COLO668 (cell line): ENCODE results near the gene CTCFL.

Source experiments
- DNase-seq: peaks from one replicate; lab custom pipeline; 2025; ENCODE audit not compliant: unreplicated experiment; lab: John Stamatoyannopoulos, UW

CTCFL gene

DNA sequence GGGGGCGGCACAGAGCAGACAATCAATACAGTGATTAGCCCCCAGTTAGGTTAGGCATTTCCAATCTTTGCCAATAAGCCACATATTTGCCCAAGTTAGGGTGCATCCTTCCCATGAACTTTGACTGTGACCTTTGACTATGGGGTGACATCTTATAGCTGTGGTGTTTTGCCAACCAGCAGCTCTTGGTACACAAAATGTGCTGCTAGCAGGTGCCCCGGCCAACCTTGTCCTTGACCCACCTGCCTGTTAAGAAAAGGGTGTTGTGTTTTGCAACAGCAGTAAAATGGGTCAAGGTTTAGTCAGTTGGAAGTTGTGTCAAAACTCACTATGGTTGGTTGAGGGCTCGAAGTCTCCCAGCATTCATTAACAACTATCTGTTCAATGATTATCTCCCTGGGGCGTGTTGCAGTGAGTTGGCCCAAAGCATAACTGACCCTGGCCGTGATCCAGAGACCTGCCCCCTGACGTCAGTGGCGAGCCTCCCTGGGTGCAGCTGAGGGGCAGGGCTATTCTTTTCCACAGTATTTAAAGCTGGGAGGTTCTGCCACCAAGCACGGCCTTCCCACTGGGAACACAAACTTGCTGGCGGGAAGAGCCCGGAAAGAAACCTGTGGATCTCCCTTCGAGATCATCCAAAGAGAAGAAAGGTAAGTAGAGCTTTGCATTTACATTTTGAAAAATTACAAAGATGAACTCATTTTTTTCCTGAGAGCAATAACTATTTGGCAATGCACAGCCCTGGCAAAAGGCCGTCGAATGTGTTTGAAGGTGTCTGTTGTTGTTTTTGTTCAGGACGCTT, 35.8 kb upstream of the CTCFL start, which contains the start of gene PCK1:
PCK1 (plus strand) TSS at position 557 of the 802 bp plus-strand sequence. CDS start 302 bp downstream, outside the sequence.
- DNase-seq: no peak

- no peak for DNase-seq
Measured at GRCh38 chr20:57559658-57560553, 35.0 kb upstream of the CTCFL start.

- DNase-seq: no peak
Measured at GRCh38 chr20:57559289-57559634, 34.3 kb upstream of the CTCFL start.

DNA sequence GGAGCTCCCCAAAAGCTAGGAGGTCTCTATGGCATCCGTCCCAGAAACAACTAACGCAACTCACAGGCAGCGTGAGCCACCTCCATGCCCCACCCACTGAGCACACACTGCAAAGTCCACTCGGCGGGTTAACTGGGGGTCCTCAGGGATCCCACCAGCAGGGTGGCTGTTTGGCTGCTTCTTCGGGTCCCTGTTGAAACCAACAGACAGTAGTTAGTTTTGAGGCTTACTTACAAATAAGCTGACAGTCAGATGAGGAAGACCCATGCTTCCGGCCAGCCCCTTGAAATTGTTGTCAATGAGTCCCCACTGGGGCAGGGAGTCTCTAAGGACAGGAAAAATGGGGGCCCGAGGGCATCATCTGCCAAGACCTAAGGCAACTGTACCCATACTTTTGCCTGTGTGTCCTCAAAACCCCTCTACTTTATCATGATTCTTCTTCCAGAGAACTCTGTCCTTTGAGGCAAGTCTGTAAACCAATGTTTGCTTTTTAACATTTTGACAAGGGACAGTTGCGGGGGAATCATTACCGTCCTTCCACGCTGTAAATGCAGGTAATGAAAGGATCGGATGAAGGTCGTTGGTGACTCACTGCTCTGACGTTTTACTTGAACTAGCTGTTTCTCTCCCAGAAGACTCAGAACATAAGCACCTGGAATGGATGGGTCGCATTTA, 33.8 kb upstream of the CTCFL start:
- no peak for DNase-seq

- DNase-seq: no peak
Measured at GRCh38 chr20:57557926-57558613, 33.1 kb upstream of the CTCFL start.

DNA sequence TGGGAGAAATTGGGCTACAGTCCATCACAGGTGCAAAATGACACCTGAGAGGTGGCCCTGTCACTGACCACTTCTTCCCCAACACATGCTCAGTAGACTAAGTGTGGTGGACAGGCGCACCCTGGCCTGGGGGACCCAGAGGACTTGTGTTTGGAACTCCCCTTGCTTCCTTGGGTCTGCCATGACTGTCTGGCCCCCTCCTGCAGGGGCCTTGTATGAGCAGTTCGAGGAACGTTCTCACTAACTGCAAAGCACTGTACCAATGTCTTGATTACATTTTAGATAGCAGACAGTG, 32.0 kb upstream of the CTCFL start:
- DNase-seq: no peak

DNA sequence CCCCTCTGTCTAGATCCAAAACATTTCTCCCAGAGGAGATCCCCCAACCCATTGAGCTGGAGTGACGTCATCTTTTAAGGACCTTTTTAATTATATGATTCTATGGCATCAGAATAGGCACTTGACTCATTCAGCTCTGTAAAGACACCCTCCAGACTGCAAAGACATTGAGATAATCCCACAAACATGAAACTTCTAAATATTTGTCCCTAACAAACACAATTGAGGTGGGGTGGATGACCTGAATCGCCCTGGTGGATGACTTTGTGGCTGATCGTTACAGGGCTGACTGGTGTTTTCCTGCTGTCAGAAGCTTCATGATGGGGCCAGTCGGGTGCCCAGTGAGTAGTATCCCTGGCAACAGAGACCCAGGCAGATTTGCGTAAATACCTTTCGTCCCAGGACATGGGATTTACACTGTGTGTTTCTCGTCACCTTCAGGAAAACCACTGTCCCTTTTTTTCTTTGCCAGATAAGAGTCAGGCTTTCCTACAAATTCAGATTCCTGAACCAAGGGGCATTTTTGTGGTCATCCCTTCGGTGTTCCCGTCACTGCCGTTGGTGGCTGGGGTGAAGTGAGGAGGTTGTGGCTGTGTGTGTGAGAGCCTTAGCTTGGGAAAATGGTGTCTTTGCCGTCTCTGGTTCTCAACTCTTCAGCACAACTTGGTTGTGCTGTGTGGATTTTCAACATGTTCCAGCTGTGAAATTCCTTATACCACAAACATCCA, 30.7 kb upstream of the CTCFL start:
- no peak for DNase-seq

DNA sequence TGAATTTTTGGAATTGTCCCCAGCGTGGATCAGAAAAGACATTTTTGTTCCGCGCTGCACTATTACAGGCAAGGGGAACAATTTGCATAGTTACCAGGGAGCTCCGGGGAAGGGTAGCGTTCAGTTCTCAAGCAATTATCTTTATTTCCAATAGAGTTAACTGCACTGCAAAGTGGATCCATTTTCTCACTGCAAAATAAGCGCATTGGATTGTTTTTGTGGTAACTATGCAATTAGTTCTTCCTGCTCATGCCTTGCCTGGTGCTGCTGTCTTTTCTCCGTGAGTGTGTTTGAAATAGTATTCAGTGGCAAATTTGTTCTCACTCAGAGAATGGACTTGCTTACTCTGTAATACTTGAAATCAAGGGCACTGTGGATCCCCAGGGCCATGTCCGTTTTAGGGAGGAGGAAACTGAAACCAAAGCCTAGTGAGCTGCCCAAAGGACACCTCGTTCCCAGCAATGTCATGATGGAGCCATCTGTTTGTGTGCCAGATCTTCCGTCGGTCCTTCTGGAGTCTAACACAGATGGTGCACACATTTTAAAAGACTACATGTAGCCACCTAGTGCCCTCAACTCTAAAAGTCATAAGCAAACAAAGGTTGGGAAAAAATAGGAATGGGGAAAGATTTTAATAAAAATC, 28.6 kb upstream of the CTCFL start:
- DNase-seq: no peak

GRCh38 chr20:57552471-57552870, 27.5 kb upstream of the CTCFL start:
- DNase-seq: no peak

DNA sequence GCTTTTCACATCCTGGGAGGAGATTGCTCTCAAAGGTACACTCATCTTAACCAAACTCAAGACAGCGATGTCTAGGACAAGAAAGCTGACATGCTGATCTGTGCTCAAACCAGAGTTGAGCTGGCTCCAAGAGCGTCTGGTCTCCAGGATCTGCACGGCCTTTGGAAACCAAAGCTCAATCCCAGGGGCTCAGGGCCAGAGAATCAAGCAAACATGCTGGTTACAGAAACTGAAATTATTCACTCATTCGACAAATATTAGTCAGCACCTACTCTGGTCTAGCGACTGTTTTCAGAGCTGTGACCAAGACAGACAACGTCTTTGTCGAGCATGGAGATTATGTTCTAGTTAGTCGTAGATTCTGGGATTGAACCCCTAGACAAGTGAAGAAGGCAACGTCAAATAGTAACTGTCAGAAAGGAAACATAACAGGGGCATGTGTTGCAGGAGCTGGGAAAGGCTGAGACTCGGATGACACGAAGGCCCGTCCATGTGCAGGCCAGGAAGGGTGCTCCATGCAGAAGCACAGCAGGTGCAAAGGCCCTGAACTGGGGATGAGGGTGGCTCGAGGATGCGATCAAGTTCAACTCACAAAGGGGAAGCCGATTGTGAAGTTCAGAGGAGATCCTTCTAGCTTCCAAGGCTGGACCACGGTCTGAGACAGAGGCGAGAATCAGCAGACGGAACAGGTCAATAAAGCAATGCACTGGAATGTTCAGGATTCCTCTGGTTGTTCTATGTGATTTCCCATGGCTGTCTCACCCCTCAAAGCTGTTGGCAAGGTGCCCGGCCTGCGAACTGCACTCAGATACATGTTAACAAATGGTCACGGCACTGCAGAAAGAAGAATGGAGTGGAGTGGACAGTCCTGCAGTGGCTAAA, 23.5 kb upstream of the CTCFL start:
- DNase-seq: peak; percentile 19

DNA sequence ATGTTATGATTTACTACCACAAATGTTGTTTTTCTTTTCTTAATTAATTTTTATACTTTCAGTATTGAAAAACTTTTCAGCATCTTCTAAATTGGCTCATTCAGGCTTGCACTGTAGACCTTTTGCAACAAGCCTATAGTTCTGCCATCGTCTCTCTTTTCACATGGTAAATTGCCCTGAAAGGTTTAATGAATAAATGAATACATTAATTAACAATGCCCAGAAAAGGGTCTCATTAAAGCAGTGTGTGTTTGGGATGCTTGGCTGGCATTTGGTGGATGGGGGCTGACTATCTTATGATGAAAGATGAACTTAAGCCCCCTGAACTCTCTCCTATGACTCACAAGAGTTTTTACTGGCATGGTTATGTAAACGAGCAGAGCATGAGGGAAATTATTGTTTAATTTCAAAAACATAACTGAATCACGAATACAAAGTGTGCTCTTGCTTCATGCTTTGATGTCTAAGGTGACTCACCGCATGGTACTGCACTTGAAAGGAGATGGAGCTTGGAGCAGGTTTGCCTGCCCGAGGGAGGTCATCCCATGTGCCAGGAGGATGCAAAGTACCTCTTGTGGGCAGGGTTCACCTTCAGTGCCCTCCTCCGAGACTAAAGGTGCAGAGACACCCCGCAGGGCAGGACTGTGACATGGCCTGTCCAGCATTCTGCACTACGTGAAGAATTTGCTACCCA, 22.2 kb upstream of the CTCFL start:
- no peak for DNase-seq

DNA sequence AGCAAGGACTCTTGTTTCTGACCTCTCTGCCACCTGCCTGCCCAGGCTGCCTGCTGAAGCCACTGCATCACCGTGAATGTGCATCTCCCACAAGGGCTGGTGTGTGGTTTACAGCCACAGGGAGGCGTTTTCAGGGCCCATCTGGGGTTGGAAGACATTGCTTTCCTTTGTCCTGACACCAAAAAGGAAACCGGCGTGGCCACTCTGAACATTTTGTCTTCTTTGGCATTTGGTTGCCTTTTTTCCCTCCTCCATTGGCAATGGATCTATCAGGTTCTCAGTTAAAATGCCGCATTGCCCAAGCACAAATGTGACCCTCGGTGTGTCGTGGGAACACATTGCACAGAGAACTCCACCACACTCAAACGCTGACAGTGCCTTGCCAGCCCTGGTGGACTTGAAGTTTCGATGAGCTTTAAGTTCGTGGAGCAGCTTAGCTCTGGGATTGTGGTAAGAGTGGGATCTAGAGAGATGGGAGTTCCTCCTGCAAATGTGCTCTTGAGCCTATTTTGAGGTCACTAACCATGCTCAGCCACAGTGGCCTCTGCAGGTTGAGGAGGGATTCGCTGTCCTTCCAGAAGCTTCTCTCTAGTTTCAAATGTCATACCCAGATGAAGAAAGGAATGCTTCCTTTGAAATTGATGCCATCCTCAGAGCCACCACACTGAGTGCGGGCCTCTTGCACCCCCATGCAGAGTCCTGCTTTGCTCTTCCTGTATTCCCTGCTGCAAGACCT, 21.2 kb upstream of the CTCFL start:
- no peak for DNase-seq

DNA sequence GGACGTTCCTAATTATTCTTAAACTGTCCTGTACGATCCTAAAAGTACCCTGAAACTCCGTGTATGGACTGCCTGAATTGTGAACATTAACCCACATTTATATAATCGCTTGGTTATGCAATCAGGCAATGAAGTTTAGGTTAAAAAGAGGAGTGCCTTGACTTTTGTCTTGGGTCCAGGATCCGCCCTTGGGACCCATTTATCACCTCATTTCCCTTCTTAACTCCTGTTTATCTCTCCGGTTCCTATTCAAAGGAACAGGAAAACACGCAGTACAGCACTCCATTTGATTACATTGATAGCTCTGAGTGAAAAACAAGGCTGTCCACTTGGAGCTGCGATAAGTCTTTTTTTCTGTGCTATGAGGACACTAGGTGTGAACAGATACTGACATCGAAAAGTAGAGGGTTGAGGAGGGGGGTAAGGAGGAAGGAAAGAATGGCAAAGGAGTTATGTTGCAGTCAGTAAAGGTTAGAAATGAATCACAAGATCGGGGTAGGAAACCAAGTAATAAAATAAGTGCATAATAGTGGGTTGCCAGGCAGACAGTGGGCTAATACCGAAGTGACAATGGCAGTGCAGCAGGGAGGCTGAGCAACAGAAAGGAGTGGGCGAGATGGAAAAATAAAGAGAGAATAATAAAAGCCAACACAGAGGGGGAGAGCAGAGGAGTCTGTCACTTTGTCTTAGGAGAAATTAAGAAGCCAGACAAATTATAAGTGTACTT, 20.1 kb upstream of the CTCFL start:
- DNase-seq: no peak

- no peak for DNase-seq
Measured at GRCh38 chr20:57543754-57544153, 18.8 kb upstream of the CTCFL start.

GRCh38 chr20:57540890-57541580, 16.1 kb upstream of the CTCFL start:
- no peak for DNase-seq

DNA sequence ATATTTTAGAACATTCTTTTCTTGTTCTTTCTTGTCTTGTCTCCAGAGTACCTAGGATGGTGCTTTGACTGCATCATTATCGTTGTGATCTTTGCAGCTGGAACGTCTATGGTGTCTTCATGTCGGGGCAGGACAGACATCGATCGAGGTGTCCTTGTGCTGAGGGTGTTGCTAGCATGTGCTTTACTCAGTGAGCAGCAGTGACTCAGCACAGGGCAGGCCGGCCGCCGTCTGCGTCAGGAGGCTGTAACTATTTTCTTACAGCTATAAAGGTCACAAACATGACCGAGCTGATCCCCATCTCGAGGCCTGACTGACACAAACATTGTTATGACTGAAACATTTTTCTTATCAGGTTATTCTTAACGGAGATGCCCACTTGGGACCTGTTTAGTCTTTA, 14.9 kb upstream of the CTCFL start:
- no peak for DNase-seq

DNA sequence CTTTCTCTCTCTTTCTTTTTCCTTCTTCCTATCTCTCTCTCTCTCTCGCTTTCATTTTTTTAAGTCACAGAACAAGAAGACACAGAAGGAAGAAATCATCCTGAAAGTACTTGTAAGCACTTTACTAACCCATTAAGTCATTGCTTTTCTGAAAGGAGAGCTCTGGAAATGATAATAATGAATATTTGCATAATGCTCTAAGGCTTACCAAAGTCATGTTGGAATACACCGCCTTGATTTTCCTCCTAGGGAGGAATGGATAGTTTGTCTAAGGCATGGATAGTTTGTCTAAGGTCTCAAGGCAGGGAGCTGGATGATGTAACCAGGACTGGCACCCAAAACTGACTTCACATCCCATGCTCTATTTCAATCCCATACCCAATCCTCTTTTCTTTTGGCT, 12.9 kb upstream of the CTCFL start:
- DNase-seq: no peak
